Astrocyte of the cerebellum (primary cell): ENCODE data around the gene FMN2.

ENCODE experiments used
- DNase-seq: peaks from one replicate; pipeline ENCODE4 v3.0.0-alpha.2; 2011; ENCODE audit warnings: low read depth
- H3K4me3 ChIP-seq: 2 replicates; pipeline ENCODE4 v1.5.1; 2011; ENCODE audit warnings: mild to moderate bottlenecking, low read depth, low read length, moderate library complexity
- in situ Hi-C: cut with HindIII; loops from 2 replicates; pipeline ENCODE4 v1.10.0; 2017; ENCODE audit warnings: low sequenced_read_pairs
- TF ChIP-seq, protein P1 (sequence below): IDR thresholded peaks from 2 replicates; pipeline ENCODE4 v1.5.1; 2012; ENCODE audit warnings: low read length, low read depth, moderate library complexity, mild to moderate bottlenecking; ENCODE audit errors: missing control alignments

The FMN2 gene

GRCh38 chr1:240234485-240235210, 143.0 kb downstream of the FMN2 start:
- in situ Hi-C loops, result no loop called here
- DNase-seq, result no peak
- H3K4me3 ChIP-seq, result no peak overlapping the region
- TF ChIP-seq, protein P1, sequence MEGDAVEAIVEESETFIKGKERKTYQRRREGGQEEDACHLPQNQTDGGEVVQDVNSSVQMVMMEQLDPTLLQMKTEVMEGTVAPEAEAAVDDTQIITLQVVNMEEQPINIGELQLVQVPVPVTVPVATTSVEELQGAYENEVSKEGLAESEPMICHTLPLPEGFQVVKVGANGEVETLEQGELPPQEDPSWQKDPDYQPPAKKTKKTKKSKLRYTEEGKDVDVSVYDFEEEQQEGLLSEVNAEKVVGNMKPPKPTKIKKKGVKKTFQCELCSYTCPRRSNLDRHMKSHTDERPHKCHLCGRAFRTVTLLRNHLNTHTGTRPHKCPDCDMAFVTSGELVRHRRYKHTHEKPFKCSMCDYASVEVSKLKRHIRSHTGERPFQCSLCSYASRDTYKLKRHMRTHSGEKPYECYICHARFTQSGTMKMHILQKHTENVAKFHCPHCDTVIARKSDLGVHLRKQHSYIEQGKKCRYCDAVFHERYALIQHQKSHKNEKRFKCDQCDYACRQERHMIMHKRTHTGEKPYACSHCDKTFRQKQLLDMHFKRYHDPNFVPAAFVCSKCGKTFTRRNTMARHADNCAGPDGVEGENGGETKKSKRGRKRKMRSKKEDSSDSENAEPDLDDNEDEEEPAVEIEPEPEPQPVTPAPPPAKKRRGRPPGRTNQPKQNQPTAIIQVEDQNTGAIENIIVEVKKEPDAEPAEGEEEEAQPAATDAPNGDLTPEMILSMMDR, result no peak

DNA sequence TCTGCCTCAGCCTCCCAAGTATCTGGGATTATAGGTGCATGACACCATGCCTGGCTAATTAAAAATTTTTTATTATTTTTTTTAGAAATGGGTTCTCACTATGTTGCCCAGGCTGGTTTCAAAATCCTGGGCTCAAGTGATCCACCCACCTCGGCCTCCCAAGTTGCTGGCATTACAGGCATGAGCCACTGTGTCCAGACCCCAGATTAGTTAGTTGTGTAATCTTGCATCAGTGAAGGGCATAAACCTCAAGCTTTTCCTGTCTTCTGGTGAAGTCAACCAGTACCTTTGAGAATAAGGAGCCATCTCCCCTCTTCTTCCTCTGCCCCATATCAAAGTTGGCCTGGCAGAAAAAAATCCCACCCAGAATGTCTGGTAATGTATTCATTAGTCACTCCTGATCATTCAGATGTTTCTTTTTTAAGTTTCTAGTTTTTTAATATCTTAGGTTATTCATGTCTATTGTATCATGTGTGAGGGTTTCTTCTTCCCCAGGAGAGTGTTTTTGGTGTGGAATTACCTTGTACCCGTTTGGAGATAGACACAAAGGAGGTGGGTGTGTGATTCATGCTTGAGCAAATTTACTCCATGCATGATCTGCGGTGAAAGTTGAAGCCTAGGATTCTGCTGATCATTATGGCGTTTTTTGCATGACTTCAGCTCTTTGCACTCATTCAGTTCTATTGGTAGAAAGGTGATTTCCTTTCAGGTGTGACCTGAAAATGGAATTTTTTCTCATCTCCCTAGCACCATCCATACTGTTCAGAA, 144.0 kb downstream of the FMN2 start:
- in situ Hi-C loops, result no loop called here
- TF ChIP-seq, protein P1, result no peak
- DNase-seq, result no peak
- no peak overlapping the region for H3K4me3 ChIP-seq

DNA sequence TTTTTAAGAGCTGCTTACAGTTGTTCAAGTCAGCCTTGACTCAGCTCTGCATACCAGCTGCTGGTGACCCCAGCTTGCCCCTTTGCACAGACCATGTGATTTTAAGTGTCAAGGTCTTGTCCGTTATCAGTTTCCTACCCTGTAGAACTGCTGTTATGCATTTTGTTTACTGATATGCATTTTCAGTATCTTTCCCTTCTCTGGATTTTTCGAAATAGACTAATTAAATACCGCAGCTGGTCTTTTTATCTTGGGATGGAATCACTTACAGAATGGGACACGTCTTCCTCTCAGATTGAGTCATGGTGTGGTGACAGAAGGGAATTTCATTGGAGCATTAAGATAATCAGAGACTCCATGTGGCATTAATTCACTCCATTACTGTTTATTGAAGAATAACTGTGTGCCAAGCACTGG, 145.6 kb downstream of the FMN2 start:
- no peak overlapping the region for H3K4me3 ChIP-seq
- DNase-seq, result no peak
- in situ Hi-C loops, result no loop called here
- TF ChIP-seq, protein P1, result no peak

DNA sequence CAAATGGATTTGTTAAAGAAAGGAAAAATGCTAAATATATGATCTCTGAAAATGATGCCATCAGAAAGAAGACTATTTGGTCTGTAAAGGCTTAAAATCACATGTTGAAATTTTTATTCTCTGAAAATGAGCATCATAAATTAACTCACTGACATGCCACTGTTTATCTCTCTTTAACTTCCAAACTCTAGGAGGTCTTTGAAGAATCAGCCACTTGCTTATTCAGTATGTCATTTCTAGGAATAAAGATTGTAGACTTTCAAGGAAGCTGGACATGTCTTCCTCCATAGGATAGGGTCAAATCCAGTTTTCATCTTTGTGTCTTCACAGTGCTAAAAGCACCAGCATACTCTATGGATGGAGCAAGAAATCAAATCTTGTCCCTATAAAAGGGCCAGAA, 147.6 kb downstream of the FMN2 start:
- TF ChIP-seq, protein P1, result no peak
- in situ Hi-C loops, result no loop called here
- no peak for DNase-seq
- no peak overlapping the region for H3K4me3 ChIP-seq

- no peak overlapping the region for H3K4me3 ChIP-seq
- in situ Hi-C loops, result no loop called here
- no peak for DNase-seq
- TF ChIP-seq, protein P1, result no peak
These were observed 149.6 kb downstream of the FMN2 start for GRCh38 chr1:240241278-240241677.

DNA sequence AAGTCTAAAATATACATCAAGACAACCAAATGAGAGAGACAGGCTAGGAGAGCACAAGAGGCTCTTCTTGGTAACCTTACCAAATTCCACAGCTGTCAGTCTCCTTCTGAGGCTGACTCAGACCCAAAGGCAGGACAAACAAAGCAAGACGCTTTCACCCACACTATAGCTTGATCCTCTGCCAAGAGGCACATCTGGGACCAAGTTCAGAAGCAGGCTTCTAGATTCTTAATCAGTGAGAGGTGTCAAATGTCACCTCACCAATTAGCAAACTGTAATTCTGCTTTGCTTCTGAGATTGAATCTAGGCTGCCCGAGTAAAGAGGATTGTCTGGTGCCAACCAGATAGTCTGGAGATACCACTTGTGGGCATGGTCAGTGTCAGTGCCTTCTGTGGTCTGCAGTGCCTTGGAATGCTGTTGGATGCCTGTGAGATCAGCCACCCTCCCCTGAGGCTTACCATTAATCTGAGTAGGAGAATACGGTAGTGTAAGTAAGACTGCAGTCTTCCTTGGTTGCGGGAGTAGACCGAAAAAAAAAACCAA, 151.0 kb downstream of the FMN2 start:
- peak; percentile 24 for DNase-seq
- in situ Hi-C loops, result no loop called here
- TF ChIP-seq, protein P1, result no peak
- no peak overlapping the region for H3K4me3 ChIP-seq
